Measurements from ENCODE around the gene ITGA3. TPM values are rescaled to one million over a fixed set of nuclear protein-coding genes. Genes with fewer than 3 reads are reported as not detected.
A peak's percentile ranks its signal among the peaks of the same experiment; 100 is the strongest.

ITGA3 gene
- total RNA-seq, 1 donor from 2014 or later, result 143 TPM

GRCh38 chr17:50100480-50100883 is 44.6 kb downstream of the ITGA3 start:
- Mint-ChIP-seq H3K4me1 (peaks cover 29% of the 10 kb centered on the region), H3K9me3 (no peaks in the 10 kb centered on the region), H3K27me3 (ENCODE audit: low read depth) (no peaks in the 10 kb centered on the region), H3K4me3 (no peak overlapping the region), H3K27ac (no peak overlapping the region), H3K36me3 (peaks cover 10% of the 10 kb centered on the region)
- no peak for DNase-seq (ENCODE audit: low spot score in 2 of 2, unreplicated experiment in 2 of 2)
- TF ChIP-seq, protein P1, sequence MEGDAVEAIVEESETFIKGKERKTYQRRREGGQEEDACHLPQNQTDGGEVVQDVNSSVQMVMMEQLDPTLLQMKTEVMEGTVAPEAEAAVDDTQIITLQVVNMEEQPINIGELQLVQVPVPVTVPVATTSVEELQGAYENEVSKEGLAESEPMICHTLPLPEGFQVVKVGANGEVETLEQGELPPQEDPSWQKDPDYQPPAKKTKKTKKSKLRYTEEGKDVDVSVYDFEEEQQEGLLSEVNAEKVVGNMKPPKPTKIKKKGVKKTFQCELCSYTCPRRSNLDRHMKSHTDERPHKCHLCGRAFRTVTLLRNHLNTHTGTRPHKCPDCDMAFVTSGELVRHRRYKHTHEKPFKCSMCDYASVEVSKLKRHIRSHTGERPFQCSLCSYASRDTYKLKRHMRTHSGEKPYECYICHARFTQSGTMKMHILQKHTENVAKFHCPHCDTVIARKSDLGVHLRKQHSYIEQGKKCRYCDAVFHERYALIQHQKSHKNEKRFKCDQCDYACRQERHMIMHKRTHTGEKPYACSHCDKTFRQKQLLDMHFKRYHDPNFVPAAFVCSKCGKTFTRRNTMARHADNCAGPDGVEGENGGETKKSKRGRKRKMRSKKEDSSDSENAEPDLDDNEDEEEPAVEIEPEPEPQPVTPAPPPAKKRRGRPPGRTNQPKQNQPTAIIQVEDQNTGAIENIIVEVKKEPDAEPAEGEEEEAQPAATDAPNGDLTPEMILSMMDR (IDR thresholded peaks at IDR 0.05; ENCODE audit: unreplicated experiment), result no peak

DNA sequence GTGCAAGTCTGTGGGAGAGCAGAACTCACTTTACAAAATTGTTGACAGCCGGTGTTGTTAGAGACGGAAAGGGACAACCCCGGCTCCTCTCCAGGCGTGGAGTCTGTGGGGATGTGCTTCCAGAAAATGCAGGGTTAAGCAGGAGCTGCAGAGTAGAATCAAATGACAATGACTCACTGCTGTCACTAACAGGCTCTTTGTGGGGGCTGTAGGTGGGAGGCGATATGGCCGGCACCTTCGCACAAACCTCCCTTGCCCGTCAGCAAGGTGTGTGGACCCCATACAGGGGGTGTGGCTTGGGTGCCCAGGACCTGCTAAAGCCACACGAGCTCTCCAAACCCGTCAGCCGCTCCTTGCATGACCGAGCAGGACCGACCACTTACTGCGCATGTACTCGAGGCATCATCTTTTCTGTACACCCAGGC is 45.0 kb downstream of the ITGA3 start:
- peaks cover 25% of the 10 kb centered on the region for H3K4me1 Mint-ChIP-seq
- H3K27ac Mint-ChIP-seq, result peak overlapping the region; percentile 73
- peaks cover 12% of the 10 kb centered on the region for H3K36me3 Mint-ChIP-seq
- H3K9me3 Mint-ChIP-seq, result no peaks in the 10 kb centered on the region
- no peak for DNase-seq (ENCODE audit: low spot score in 2 of 2, unreplicated experiment in 2 of 2)
- H3K27me3 Mint-ChIP-seq (ENCODE audit: low read depth), result no peaks in the 10 kb centered on the region
- TF ChIP-seq, protein P1 (IDR thresholded peaks at IDR 0.05; ENCODE audit: unreplicated experiment), result no peak
- peak overlapping the region; percentile 8 for H3K4me3 Mint-ChIP-seq

DNA sequence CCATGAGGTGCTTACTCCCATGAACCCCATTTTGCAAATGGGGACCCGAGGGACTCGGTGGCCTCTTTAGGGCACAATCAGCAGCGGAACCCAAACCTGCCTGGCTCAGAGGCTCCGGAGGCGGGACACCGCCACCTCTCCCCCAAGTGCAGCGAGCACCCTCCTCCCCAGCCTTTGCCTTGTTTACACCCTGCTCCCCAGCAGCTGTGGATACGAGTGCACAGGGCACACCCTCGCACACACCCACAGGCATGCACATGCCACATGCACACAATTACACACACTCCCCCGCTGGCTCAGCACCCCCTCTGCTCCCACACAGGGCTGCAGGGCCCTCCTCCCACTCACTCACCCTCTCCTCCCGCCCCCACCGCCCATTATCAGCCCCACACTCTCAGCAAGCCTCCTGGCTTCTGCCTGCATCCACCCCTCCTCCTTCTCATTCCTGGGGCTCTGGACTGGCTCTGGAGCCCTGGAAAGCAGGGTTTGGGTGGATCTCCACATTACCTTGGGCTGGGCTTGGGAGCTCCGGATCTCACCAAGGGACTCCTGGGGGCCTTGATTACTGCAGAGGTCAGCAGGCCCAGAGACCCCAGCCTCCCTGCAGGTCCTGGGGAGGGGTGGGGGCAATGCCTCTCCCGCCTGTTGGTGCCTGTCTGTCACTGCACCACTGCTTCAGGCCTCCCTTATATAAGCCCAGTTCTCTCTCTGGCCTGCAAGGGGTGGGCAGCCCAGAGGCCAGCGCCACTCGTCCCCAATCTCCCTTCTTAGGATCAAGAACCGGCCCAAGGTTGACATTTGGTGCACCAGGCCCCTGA is 45.6 kb downstream of the ITGA3 start:
- peaks cover 12% of the 10 kb centered on the region for H3K36me3 Mint-ChIP-seq
- H3K4me1 Mint-ChIP-seq, result peaks cover 20% of the 10 kb centered on the region
- H3K4me3 Mint-ChIP-seq, result peak overlapping the region; percentile 8
- TF ChIP-seq, protein P1 (IDR thresholded peaks at IDR 0.05; ENCODE audit: unreplicated experiment), result no peak
- DNase-seq (ENCODE audit: low spot score in 2 of 2, unreplicated experiment in 2 of 2), result peak in 1 of 2 experiments; percentile 49
- H3K27me3 Mint-ChIP-seq (ENCODE audit: low read depth), result no peaks in the 10 kb centered on the region
- peak overlapping the region; percentile 73 for H3K27ac Mint-ChIP-seq
- H3K9me3 Mint-ChIP-seq, result no peaks in the 10 kb centered on the region

- TF ChIP-seq, protein P1 (IDR thresholded peaks at IDR 0.05; ENCODE audit: unreplicated experiment), result no peak
- H3K9me3 Mint-ChIP-seq, result no peaks in the 10 kb centered on the region
- peaks cover 20% of the 10 kb centered on the region for H3K4me1 Mint-ChIP-seq
- no peak for DNase-seq (ENCODE audit: low spot score in 2 of 2, unreplicated experiment in 2 of 2)
- peaks cover 12% of the 10 kb centered on the region for H3K36me3 Mint-ChIP-seq
- H3K27ac Mint-ChIP-seq, result peak overlapping the region; percentile 73
- no peak overlapping the region for H3K4me3 Mint-ChIP-seq
- H3K27me3 Mint-ChIP-seq (ENCODE audit: low read depth), result no peaks in the 10 kb centered on the region
Measured at GRCh38 chr17:50102164-50102991, 46.5 kb downstream of the ITGA3 start.

- H3K27ac Mint-ChIP-seq, result peak overlapping the region; percentile 41
- no peak for DNase-seq (ENCODE audit: low spot score in 2 of 2, unreplicated experiment in 2 of 2)
- H3K36me3 Mint-ChIP-seq, result peaks cover 12% of the 10 kb centered on the region
- no peak overlapping the region for H3K4me3 Mint-ChIP-seq
- no peaks in the 10 kb centered on the region for H3K9me3 Mint-ChIP-seq
- TF ChIP-seq, protein P1 (IDR thresholded peaks at IDR 0.05; ENCODE audit: unreplicated experiment), result no peak
- peaks cover 20% of the 10 kb centered on the region for H3K4me1 Mint-ChIP-seq
- no peaks in the 10 kb centered on the region for H3K27me3 Mint-ChIP-seq (ENCODE audit: low read depth)
Measured at GRCh38 chr17:50103252-50103651, 47.3 kb downstream of the ITGA3 start.
